ENCODE results near the gene DHX34. TPM values are rescaled to one million over a fixed set of nuclear protein-coding genes. Genes with fewer than 3 reads are reported as not detected.

The DHX34 gene
- total and polyA plus RNA-seq, 9 of the 15 experiments (the other 6 are each of a cell fraction or from before 2014, with no cell fraction given), result 0.36 to 42.0 (median 15.0) TPM

GRCh38 chr19:47428177-47428894 is 79.2 kb downstream of the DHX34 start (continued):
- TF ChIP-seq ZNF280B (CRISPR knock-in tag; IDR thresholded peaks at IDR 0.05) (no peak), ELF1 (tag; IDR thresholded peaks at IDR 0.05) (no peak), POLR2AphosphoS2 (IDR thresholded peaks at IDR 0.05; ENCODE audit: low read length) (no peak), NRF1 (conservative IDR thresholded peaks at IDR 0.05 in 1 of 2, IDR thresholded peaks at IDR 0.05 in 1 of 2) (peak; percentile 72 to 75), KLF10 (CRISPR knock-in tag; IDR thresholded peaks at IDR 0.05) (no peak), ETS1 (conservative IDR thresholded peaks at IDR 0.05; ENCODE audit: control insufficient read depth, low read depth, low read length) (no peak), SMAD4 (CRISPR knock-in tag; conservative IDR thresholded peaks at IDR 0.05) (no peak), DEAF1 (CRISPR knock-in tag; IDR thresholded peaks at IDR 0.05) (no peak), ZNF23 (CRISPR knock-in tag; IDR thresholded peaks at IDR 0.05) (no peak), ZNF253 (CRISPR knock-in tag; conservative IDR thresholded peaks at IDR 0.05) (no peak), BDP1 (IDR thresholded peaks at IDR 0.05; ENCODE audit: insufficient read depth, insufficient read length) (no peak), RFX1 (IDR thresholded peaks at IDR 0.05) (no peak), TRIM24 (IDR thresholded peaks at IDR 0.05) (no peak)
- TF ChIP-seq, protein P1, sequence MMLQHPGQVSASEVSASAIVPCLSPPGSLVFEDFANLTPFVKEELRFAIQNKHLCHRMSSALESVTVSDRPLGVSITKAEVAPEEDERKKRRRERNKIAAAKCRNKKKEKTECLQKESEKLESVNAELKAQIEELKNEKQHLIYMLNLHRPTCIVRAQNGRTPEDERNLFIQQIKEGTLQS (IDR thresholded peaks at IDR 0.05), result no peak
- TF ChIP-seq, protein P1 (CRISPR knock-in tag; conservative IDR thresholded peaks at IDR 0.05), result no peak
- TF ChIP-seq, protein P2, sequence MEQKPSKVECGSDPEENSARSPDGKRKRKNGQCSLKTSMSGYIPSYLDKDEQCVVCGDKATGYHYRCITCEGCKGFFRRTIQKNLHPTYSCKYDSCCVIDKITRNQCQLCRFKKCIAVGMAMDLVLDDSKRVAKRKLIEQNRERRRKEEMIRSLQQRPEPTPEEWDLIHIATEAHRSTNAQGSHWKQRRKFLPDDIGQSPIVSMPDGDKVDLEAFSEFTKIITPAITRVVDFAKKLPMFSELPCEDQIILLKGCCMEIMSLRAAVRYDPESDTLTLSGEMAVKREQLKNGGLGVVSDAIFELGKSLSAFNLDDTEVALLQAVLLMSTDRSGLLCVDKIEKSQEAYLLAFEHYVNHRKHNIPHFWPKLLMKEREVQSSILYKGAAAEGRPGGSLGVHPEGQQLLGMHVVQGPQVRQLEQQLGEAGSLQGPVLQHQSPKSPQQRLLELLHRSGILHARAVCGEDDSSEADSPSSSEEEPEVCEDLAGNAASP (IDR thresholded peaks at IDR 0.05), result no peak
- TF ChIP-seq, protein P3, sequence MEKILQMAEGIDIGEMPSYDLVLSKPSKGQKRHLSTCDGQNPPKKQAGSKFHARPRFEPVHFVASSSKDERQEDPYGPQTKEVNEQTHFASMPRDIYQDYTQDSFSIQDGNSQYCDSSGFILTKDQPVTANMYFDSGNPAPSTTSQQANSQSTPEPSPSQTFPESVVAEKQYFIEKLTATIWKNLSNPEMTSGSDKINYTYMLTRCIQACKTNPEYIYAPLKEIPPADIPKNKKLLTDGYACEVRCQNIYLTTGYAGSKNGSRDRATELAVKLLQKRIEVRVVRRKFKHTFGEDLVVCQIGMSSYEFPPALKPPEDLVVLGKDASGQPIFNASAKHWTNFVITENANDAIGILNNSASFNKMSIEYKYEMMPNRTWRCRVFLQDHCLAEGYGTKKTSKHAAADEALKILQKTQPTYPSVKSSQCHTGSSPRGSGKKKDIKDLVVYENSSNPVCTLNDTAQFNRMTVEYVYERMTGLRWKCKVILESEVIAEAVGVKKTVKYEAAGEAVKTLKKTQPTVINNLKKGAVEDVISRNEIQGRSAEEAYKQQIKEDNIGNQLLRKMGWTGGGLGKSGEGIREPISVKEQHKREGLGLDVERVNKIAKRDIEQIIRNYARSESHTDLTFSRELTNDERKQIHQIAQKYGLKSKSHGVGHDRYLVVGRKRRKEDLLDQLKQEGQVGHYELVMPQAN (IDR thresholded peaks at IDR 0.05; ENCODE audit: borderline replicate concordance), result peak; percentile 35; the same call in 1 of the 2 replicates
- TF ChIP-seq, protein P4, sequence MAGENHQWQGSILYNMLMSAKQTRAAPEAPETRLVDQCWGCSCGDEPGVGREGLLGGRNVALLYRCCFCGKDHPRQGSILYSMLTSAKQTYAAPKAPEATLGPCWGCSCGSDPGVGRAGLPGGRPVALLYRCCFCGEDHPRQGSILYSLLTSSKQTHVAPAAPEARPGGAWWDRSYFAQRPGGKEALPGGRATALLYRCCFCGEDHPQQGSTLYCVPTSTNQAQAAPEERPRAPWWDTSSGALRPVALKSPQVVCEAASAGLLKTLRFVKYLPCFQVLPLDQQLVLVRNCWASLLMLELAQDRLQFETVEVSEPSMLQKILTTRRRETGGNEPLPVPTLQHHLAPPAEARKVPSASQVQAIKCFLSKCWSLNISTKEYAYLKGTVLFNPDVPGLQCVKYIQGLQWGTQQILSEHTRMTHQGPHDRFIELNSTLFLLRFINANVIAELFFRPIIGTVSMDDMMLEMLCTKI (IDR thresholded peaks at IDR 0.05; ENCODE audit: partially characterized antibody), result no peak
